ENCODE results near the gene THPO.

The THPO gene

DNA sequence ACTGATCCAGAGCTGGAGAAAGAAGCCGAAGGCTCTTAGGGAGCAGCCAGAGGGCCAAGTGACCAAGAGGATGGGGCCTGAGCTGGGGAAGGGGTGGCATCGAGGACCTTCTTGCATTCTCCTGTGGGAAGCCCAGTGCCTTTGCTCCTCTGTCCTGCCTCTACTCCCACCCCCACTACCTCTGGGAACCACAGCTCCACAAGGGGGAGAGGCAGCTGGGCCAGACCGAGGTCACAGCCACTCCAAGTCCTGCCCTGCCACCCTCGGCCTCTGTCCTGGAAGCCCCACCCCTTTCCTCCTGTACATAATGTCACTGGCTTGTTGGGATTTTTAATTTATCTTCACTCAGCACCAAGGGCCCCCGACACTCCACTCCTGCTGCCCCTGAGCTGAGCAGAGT lies 11.4 kb upstream of the THPO start:
- H3K27ac ChIP-seq: no peak overlapping the region
- TF ChIP-seq ZFX (IDR thresholded peaks at IDR 0.05) (no peak), CTCF (conservative IDR thresholded peaks at IDR 0.05) (no peak)

DNA sequence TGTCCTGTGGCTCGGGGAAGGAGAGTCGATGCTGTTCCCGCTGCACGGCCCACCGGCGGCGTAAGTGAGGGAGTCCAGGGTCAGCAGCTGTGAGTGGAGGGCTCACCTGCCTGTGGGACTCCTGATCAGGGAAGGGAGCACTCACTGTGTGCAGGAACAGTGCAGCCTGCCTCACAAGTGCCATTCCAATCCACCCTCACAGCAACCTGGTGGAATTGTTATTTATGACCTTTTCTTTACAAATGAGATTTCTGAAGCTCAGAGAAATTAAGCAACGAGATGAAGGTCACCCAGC lies 10.9 kb upstream of the THPO start:
- no peak overlapping the region for H3K27ac ChIP-seq
- TF ChIP-seq ZFX (IDR thresholded peaks at IDR 0.05) (no peak), CTCF (conservative IDR thresholded peaks at IDR 0.05) (no peak)

DNA sequence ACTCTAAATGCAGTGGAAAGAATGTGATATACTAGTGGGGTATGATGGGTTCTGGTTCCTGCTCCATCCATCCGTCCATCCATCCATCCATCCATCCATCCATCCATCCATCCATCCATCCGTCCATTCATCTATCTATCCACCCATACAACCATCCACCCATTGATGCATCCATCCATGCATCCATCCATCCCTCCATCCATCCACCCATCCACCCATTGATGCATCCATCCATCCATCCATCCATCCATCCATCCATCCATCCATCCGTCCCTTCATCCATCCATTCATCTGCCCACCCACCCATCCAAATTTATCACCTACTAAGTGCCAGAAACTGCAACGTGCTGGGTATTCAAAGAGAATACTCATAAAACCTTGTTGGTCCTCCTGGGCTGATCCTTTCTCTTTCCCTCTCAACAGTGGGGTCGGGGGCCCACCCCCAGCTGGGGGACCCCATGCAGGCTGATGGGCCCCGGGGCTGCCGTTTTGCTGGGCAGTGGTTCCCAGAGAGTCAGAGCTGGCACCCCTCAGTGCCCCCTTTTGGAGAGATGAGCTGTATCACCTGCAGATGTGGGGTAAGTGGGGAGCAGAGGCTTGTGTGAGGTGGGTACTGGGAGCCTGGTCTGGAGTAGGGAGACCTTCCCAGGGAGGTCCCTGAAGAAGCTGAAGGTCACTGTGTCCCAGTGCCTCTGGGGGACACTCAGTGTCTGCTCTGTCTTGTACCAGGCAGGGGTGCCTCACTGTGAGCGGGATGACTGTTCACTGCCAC lies 10.3 kb upstream of the THPO start:
- H3K27ac ChIP-seq: no peak overlapping the region
- TF ChIP-seq ZFX (IDR thresholded peaks at IDR 0.05): no peak
- TF ChIP-seq CTCF (conservative IDR thresholded peaks at IDR 0.05): no peak

DNA sequence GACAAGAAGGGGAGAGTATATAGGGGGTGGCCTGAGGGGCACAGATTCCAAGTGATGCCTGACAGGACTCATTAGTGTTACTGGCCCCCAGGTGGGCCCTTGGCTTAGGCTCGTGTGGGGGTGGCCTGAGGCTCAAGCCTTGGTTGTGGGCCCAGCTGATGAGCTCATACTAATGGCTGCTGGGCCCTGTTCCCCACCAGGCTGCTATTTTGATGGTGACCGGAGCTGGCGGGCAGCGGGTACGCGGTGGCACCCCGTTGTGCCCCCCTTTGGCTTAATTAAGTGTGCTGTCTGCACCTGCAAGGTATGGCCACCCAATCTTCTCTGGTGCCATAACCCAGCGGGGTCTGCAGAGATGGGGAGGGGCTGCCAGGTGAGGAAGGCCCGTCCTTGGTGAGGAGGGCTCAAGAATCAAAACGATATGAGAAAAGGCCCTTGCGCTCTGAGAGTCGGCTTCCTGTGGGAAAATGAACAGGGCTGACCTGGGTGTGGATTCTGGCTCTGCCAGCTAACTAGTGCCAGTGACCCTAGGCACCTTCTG lies 9.2 kb upstream of the THPO start:
- no peak for TF ChIP-seq ZFX (IDR thresholded peaks at IDR 0.05)
- TF ChIP-seq CTCF (conservative IDR thresholded peaks at IDR 0.05): no peak
- no peak overlapping the region for H3K27ac ChIP-seq

GRCh38 chr3:184386047-184386806 lies 8.2 kb upstream of the THPO start:
- TF ChIP-seq CTCF (conservative IDR thresholded peaks at IDR 0.05) (no peak), ZFX (IDR thresholded peaks at IDR 0.05) (no peak)
- no peak overlapping the region for H3K27ac ChIP-seq

- no peak overlapping the region for H3K27ac ChIP-seq
- no peak for TF ChIP-seq ZFX (IDR thresholded peaks at IDR 0.05)
Measured at GRCh38 chr3:184384856-184385422, 6.9 kb upstream of the THPO start.

DNA sequence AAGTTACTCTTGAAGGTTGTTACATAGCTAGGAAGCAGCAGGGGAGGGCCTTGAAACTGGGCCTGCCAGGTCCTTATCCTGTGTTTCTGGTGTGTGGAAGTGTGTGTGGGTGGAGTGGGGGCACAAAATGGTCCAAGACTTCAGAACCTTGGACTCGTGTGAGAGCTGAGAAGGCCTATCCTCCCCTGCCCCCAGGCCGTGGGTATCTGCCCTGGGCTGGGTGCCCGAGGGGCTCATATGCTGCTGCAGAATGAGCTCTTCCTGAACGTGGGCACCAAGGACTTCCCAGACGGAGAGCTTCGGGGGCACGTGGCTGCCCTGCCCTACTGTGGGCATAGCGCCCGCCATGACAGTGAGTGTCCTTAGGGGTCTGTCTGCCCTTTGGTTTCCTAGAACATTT lies 6.3 kb upstream of the THPO start:
- TF ChIP-seq ZFX (IDR thresholded peaks at IDR 0.05) (no peak), CTCF (conservative IDR thresholded peaks at IDR 0.05) (no peak)
- H3K27ac ChIP-seq: no peak overlapping the region
